Endothelial cell of umbilical vein (primary cell): ENCODE measurements around the gene PLXNC1.

Source experiments
- EZH2 ChIP-seq: IDR thresholded peaks from 2 replicates; pipeline ENCODE4 v1.6.1; 2012; ENCODE audit warnings: borderline replicate concordance, low read depth, mild to moderate bottlenecking, moderate library complexity, low read length, inconsistent platforms; ENCODE audit not compliant: severe bottlenecking
- TF ChIP-seq, protein P1 (sequence below): IDR thresholded peaks from 2 replicates; pipeline ENCODE4 v1.6.1; 2011; ENCODE audit not compliant: insufficient read depth, insufficient read length

DNA sequence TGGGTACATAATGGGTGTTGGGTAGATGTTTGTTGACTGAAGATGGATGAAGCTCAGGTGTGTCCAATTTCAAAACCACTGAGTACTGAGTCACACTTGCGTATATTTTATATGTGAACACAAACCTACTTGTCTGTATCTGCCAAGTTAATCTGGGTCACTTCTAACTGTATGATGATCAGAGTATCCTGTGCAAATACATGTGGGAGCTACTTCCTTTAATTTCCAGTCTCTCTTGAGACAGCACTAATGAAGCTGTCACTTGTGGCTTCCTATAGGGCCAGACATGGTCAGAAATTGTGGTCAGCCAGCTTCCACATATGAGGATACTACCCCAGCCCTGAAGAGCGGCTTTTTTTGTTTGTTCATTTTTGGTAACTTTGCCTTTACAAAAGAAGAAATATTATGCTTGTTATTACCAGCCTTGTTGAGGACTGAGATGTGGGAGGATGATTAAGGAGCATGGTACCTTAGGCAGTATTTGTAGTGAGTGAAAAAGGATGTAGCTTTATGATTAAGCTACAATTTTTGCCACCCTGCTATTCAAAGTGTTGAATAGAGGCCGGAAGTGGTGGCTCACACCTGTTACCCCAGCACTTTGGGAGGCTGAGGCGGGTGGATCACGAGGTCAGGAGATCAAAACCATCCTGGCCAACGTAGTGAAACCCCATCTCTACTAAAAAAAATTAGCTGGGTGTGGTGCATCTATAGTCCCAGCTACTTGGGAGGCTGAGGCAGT, 32.4 kb downstream of the PLXNC1 start:
- TF ChIP-seq, protein P1, sequence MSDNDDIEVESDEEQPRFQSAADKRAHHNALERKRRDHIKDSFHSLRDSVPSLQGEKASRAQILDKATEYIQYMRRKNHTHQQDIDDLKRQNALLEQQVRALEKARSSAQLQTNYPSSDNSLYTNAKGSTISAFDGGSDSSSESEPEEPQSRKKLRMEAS: no peak
- no peak for TF ChIP-seq EZH2
